Mesenchymal stem cell (in vitro differentiated cells and primary cell): ENCODE measurements around the gene KCNK5. TPM values are rescaled to one million over a fixed set of nuclear protein-coding genes. Genes with fewer than 3 reads are reported as not detected.

ENCODE experiments used
- DNase-seq: peaks from one replicate; pipeline ENCODE4 v3.0.0-alpha.2; 2013
- H2AFZ ChIP-seq: one replicate; pipeline ENCODE4 v1.6.1; 2013; ENCODE audit warnings: low read depth, mild to moderate bottlenecking, control low read depth, inconsistent platforms, low read length, moderate library complexity
- H2AK5ac ChIP-seq: 2 replicates; pipeline ENCODE4 v1.6.1; 2013; ENCODE audit warnings: low read length, moderate library complexity, mild to moderate bottlenecking, inconsistent platforms; ENCODE audit not compliant: severe bottlenecking
- H2BK120ac ChIP-seq: one replicate; pipeline ENCODE4 v1.6.1; 2013; ENCODE audit warnings: low read depth, mild to moderate bottlenecking, inconsistent platforms, low read length, moderate library complexity
- H2BK12ac ChIP-seq, 2 experiments: one replicate each; pipeline ENCODE4 v1.6.1; 2013; ENCODE audit warnings: inconsistent platforms in 2 of 2, low read length in 2 of 2, mild to moderate bottlenecking in 2 of 2, moderate library complexity in 2 of 2, control low read depth in 1 of 2
- H2BK15ac ChIP-seq: one replicate; pipeline ENCODE4 v1.6.1; 2013; ENCODE audit warnings: mild to moderate bottlenecking, low read depth, inconsistent platforms; ENCODE audit not compliant: poor library complexity, severe bottlenecking
- H2BK5ac ChIP-seq: 2 replicates; pipeline ENCODE4 v1.6.1; 2013; ENCODE audit warnings: low read depth, mild to moderate bottlenecking, low read length, control low read depth, inconsistent platforms; ENCODE audit not compliant: poor library complexity, severe bottlenecking
- H3K14ac ChIP-seq, 2 experiments: one replicate each; pipeline ENCODE4 v1.6.1; 2013; ENCODE audit warnings: inconsistent platforms in 2 of 2, low read length in 2 of 2, control low read depth in 1 of 2, mild to moderate bottlenecking in 1 of 2, moderate library complexity in 1 of 2
- H3K18ac ChIP-seq, 2 experiments: one replicate each; pipeline ENCODE4 v1.6.1; 2013; ENCODE audit warnings: inconsistent platforms in 2 of 2, low read length in 2 of 2, control low read depth in 1 of 2, low read depth in 1 of 2, mild to moderate bottlenecking in 1 of 2
- H3K23ac ChIP-seq, 2 experiments: one replicate each; pipeline ENCODE4 v1.6.1; 2013; ENCODE audit warnings: inconsistent platforms in 2 of 2, low read length in 2 of 2, mild to moderate bottlenecking in 2 of 2, moderate library complexity in 2 of 2, control low read depth in 1 of 2
- H3K27ac ChIP-seq: 2 replicates; pipeline ENCODE4 v1.5.1; 2013; ENCODE audit warnings: mild to moderate bottlenecking, moderate library complexity, low read length, control low read depth, inconsistent platforms; ENCODE audit not compliant: poor library complexity, severe bottlenecking
- H3K27me3 ChIP-seq, 2 experiments: 2 replicates each; pipeline versions ENCODE4 v1.6.1 to v1.7.0; 2013; ENCODE audit warnings: low read length in 2 of 2, mild to moderate bottlenecking in 2 of 2, moderate library complexity in 2 of 2, control low read depth in 1 of 2, inconsistent platforms in 1 of 2; ENCODE audit not compliant: control insufficient read depth in 1 of 2, insufficient read depth in 1 of 2
- H3K36me3 ChIP-seq, 2 experiments: 2 replicates each; pipeline versions ENCODE4 v1.6.1 to v1.7.0; 2013; ENCODE audit warnings: low read length in 2 of 2, control low read depth in 1 of 2, inconsistent platforms in 1 of 2, low read depth in 1 of 2, mild to moderate bottlenecking in 1 of 2; ENCODE audit not compliant: insufficient read depth in 2 of 2, control insufficient read depth in 1 of 2
- H3K4ac ChIP-seq, 2 experiments: one replicate each; pipeline ENCODE4 v1.6.1; 2013; ENCODE audit warnings: inconsistent platforms in 2 of 2, low read length in 2 of 2, mild to moderate bottlenecking in 2 of 2, moderate library complexity in 2 of 2, control low read depth in 1 of 2, low read depth in 1 of 2
- H3K4me1 ChIP-seq: 2 replicates; pipeline ENCODE4 v1.6.1; 2013; ENCODE audit warnings: low read depth, low read length, control low read depth; ENCODE audit not compliant: control insufficient read depth, insufficient read depth
- H3K4me2 ChIP-seq: 2 replicates; pipeline ENCODE4 v1.6.1; 2013; ENCODE audit warnings: low read length, mild to moderate bottlenecking, inconsistent platforms; ENCODE audit not compliant: poor library complexity, severe bottlenecking
- H3K4me3 ChIP-seq, 2 experiments: 2 replicates each; pipeline versions ENCODE4 v1.5.1 to v1.7.0; 2013; ENCODE audit warnings: low read length in 2 of 2, mild to moderate bottlenecking in 2 of 2, control low read depth in 1 of 2, low read depth in 1 of 2; ENCODE audit not compliant: insufficient read depth in 1 of 2
- H3K79me1 ChIP-seq: replicated peaks from 2 replicates; pipeline ENCODE4 v1.6.1; 2013; ENCODE audit warnings: mild to moderate bottlenecking, control low read depth, low read length, inconsistent platforms; ENCODE audit not compliant: poor library complexity, severe bottlenecking
- H3K9ac ChIP-seq: 2 replicates; pipeline ENCODE4 v1.7.0; 2013; ENCODE audit warnings: mild to moderate bottlenecking, low read length, moderate library complexity
- H3K9me3 ChIP-seq: 2 replicates; pipeline ENCODE4 v1.7.0; 2013; ENCODE audit warnings: mild to moderate bottlenecking, low read length; ENCODE audit not compliant: control insufficient read depth
- H4K8ac ChIP-seq: one replicate; pipeline ENCODE4 v1.6.1; 2013; ENCODE audit warnings: inconsistent platforms, mild to moderate bottlenecking, low read length, moderate library complexity
- H4K91ac ChIP-seq: one replicate; pipeline ENCODE4 v1.6.1; 2013; ENCODE audit warnings: mild to moderate bottlenecking, low read length, inconsistent platforms
- WGBS: methylation state at CpG from one replicate; pipeline ENCODE4 v1.1.7; 2013; ENCODE audit warnings: mixed read lengths; 5-methylcytosine and 5-hydroxymethylcytosine counted together
- polyA plus RNA-seq, 2 experiments: library from polyadenylated mRNA; stranded (reverse); fragments of 200-250 nt; gene quantifications; one replicate each; pipeline ENCODE4 v1.2.3, GENCODE V29; 2013

KCNK5 gene, protein sequence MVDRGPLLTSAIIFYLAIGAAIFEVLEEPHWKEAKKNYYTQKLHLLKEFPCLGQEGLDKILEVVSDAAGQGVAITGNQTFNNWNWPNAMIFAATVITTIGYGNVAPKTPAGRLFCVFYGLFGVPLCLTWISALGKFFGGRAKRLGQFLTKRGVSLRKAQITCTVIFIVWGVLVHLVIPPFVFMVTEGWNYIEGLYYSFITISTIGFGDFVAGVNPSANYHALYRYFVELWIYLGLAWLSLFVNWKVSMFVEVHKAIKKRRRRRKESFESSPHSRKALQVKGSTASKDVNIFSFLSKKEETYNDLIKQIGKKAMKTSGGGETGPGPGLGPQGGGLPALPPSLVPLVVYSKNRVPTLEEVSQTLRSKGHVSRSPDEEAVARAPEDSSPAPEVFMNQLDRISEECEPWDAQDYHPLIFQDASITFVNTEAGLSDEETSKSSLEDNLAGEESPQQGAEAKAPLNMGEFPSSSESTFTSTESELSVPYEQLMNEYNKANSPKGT
- polyA plus RNA-seq (2013, experiment 1 of 2) = not detected
- polyA plus RNA-seq (2013, experiment 2 of 2) = not detected

DNA sequence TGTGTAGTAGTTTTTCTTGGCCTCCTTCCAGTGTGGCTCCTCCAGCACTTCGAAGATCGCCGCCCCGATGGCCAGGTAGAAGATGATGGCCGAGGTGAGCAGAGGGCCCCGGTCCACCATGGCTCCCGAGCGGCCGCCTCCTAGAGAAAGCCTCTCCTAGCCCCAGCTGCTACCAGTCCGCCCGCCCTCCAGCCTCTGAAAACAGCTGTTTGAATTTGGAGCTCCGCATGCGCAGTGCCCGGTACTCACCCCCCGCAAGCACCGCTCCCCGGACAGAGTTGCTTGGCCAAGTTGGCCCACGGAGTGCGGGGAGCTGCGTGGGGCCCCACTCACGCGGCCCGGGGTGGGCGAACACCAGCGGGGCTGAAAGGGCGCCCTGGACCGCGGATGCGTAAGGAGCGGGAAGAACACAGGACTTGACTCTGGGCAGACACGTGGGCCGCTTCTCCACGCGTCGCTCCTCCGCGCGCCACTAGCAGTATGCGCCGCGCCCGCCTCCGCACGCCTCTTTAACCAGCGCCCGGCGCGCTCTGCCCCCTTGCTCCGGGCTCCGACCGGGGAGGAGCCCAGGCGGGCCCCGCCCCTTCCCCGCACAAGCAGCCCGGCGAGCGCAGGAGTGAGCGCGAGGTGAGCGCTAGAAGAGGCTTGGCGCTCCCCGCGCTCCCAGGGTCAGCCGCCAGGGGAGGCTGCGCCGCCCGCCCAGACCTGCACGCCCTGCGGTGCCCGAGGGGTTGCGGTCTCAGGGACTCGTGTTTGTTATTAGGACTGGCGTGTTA is at the start of gene KCNK5:
Gene KCNK5 (minus strand): TSS at position 484 of the 776 bp plus-strand sequence. CDS start 364 bp downstream, at position 120.
- Histone ChIP-seq H3K79me1 (no peaks in the 10 kb centered on the region), H3K27ac (no peak within 1 kb of the TSS), H2BK120ac (no peak within 1 kb of the TSS), H3K4me1 (peaks cover 9% of the 10 kb centered on the region), H3K4me3 (peak within 1 kb of the TSS; percentile 41 to 83), H3K4ac (no peak within 1 kb of the TSS), H3K23ac (no peak within 1 kb of the TSS), H2BK12ac (no peak within 1 kb of the TSS), H3K27me3 (peaks cover 17 to 48% of the 10 kb centered on the region in 2 experiments), H2BK15ac (no peak within 1 kb of the TSS), H3K9ac (peak within 1 kb of the TSS; percentile 57), H2AFZ (peak within 1 kb of the TSS; percentile 30), H3K14ac (no peak within 1 kb of the TSS), H2AK5ac (no peak within 1 kb of the TSS), H2BK5ac (no peak within 1 kb of the TSS), H4K8ac (no peak within 1 kb of the TSS), H3K4me2 (peak within 1 kb of the TSS; percentile 91), H3K18ac (no peak within 1 kb of the TSS), H3K36me3 (no peaks in the 10 kb centered on the region), H3K9me3 (no peaks in the 10 kb centered on the region), H4K91ac (no peak within 1 kb of the TSS)
- 3% methylated on average over 66 of the region's 73 CpGs for WGBS
- DNase-seq = peak; percentile 38

DNA sequence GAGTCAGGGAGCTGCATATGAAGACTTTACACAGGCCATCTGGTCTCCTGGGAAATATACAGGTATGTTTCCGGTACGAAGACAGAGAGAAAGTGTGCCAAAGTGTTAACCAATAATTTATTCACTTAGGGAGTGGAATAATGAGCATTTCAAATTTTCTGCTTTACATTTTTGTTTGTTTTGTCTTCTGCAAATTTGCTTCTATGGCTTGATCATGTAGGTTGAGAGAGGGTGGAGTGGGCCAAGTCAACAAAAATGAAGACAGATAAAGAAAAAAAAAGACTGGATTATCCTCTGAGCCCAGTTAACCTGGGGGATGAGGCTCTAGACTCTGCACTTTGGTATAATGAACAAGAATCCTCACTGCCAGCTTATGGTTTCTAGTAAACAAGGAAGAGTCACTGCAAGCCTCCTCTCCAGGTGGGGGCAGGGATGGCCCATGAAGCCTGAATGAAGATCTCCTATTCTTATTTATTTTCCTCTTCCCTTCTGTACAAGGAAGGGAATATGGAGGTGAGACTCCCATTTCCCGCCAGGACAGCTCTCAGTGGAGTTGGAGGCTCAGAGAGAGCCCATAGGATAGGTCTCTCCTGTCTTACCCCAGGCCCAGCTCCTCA is 47.2 kb upstream of the KCNK5 start:
- 100% methylated on average over 2 of the region's 3 CpGs for WGBS

DNA sequence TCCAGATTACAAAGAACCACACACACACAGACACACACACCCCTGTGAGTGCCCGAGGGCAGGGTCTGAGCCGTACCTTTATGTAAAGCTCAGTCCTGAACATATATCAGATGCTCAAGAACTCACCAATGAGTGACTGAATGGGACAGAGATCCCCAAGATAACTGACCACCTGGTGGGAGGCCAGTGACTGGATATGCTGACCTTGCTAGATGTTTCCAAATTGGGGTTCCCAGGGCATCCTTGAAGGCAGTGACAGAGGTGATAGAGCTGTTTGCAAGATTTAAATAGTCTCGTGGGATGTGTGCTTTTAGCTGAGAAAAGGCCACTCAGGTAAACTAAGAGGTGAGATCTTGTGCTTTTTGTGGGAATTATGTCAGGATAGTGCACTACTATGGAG is 45.6 kb upstream of the KCNK5 start:
- Histone ChIP-seq H2BK15ac (no peak overlapping the region), H4K91ac (no peak overlapping the region), H3K4me3 (no peak overlapping the region), H3K27me3 (peaks cover 0 to 6% of the 10 kb centered on the region in 2 experiments), H3K79me1 (no peaks in the 10 kb centered on the region), H2AK5ac (no peak overlapping the region), H3K27ac (no peak overlapping the region), H3K4ac (no peak overlapping the region), H2BK12ac (no peak overlapping the region), H3K9me3 (no peaks in the 10 kb centered on the region), H3K9ac (no peak overlapping the region), H4K8ac (no peak overlapping the region), H3K14ac (no peak overlapping the region), H2AFZ (no peak overlapping the region), H3K36me3 (no peaks in the 10 kb centered on the region), H3K4me1 (no peaks in the 10 kb centered on the region), H3K23ac (no peak overlapping the region), H2BK5ac (no peak overlapping the region), H3K4me2 (no peak overlapping the region), H2BK120ac (no peak overlapping the region), H3K18ac (no peak overlapping the region)
- WGBS = 81% methylated on average over 3 of the region's 3 CpGs
- DNase-seq = no peak

More for the DNA sequence above, 47.2 kb upstream of the KCNK5 start:
- H3K4ac ChIP-seq = no peak overlapping the region
- H2BK12ac ChIP-seq = no peak overlapping the region
- peaks cover 0 to 6% of the 10 kb centered on the region in 2 experiments for H3K27me3 ChIP-seq
- no peak overlapping the region for H3K4me3 ChIP-seq
- no peak overlapping the region for H3K18ac ChIP-seq
- H2BK15ac ChIP-seq = no peak overlapping the region
- no peak overlapping the region for H2BK5ac ChIP-seq
- H2AFZ ChIP-seq = no peak overlapping the region
- H3K9me3 ChIP-seq = no peaks in the 10 kb centered on the region
- no peak overlapping the region for H3K9ac ChIP-seq
- no peak overlapping the region for H2BK120ac ChIP-seq
- H3K14ac ChIP-seq = no peak overlapping the region
- H3K79me1 ChIP-seq = no peaks in the 10 kb centered on the region
- H3K4me1 ChIP-seq = peaks cover 1% of the 10 kb centered on the region
- H3K27ac ChIP-seq = no peak overlapping the region
- no peak overlapping the region for H3K4me2 ChIP-seq
- no peak overlapping the region for H4K91ac ChIP-seq
- no peak for DNase-seq
- H3K36me3 ChIP-seq = no peaks in the 10 kb centered on the region
- H3K23ac ChIP-seq = no peak overlapping the region
- no peak overlapping the region for H4K8ac ChIP-seq
- no peak overlapping the region for H2AK5ac ChIP-seq
